GM21526 (cell line): ENCODE data around the gene IGSF9.

ENCODE experiments used
- ATAC-seq: cut with Tn5 transposase; IDR thresholded peaks from one replicate; pipeline ENCODE4 v1.9.1; 2021; ENCODE audit warnings: moderate library complexity; ENCODE audit not compliant: unreplicated experiment, low FRiP score

Gene IGSF9

DNA sequence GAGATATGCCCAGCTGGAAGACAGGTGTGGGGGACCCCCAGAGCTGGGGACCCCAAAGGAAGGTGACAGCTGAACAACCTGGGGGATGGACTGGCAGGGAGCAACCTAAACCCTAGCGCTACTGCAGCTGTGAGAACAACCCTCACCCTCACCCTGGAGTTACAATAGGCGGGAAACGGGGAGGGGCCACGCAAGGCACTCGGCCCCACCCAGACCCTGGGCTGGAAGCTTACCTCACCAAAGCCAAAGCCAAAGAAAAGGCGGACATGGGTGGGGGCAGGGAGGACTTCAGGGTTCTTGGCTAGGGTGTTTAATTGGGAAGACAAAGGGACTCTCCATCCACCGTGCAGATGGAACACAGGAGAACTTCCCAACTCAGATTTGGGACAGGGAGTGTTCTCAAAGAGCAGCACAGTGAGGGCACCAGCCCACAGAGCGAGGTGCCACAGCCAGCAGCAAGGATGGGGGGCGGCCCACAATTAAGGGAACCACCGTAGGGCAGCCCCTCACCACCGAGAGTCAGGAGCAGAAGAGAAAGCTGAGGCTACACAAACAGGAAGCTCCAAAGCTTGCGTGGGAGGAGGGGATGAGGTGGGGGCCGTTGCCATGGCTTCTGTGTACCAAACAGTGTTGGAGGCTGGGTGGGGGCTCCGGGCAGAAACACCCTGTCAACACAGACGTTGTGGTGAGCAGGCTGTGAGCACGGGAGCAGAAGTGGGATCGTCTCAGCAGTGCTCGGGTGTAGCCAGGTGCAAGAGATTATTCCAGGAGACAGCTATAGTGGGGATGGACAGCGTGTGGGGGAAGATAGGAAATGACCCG is 22.0 kb downstream of the IGSF9 start:
- peak; percentile 32 for ATAC-seq

DNA sequence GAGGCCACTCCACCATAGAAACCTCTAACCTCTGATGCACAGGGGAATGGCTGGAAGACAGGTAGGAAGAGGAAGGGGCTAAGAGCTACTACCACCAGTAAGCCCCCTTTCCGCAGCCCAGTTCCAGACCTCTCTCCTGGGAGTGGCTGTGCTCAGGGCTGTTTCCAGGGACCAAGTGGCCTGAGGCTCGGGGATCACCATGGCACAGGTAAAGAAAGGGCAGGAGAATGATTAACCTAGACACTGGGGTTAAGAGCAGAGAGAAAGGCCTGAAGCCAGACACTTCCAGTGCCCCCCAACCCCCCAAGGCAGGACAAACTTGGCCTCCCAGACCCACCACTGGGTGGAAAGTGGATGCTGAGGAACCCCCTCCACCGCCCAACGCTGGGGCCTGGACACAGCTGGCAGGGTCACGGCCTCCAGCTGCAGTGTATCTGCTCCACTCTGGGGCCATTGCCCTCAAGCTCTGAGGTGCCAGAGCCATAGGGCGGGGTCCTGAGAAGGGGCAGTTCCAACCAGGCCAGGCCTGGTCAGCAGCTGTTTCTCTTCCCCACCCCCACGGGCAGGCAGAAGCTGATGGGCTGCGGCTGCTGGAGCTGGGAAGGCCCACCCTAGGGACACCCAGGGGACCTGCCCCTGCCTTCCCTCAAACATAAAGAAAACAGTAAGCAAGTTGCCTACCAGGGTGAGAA is 22.8 kb downstream of the IGSF9 start:
- no peak for ATAC-seq

DNA sequence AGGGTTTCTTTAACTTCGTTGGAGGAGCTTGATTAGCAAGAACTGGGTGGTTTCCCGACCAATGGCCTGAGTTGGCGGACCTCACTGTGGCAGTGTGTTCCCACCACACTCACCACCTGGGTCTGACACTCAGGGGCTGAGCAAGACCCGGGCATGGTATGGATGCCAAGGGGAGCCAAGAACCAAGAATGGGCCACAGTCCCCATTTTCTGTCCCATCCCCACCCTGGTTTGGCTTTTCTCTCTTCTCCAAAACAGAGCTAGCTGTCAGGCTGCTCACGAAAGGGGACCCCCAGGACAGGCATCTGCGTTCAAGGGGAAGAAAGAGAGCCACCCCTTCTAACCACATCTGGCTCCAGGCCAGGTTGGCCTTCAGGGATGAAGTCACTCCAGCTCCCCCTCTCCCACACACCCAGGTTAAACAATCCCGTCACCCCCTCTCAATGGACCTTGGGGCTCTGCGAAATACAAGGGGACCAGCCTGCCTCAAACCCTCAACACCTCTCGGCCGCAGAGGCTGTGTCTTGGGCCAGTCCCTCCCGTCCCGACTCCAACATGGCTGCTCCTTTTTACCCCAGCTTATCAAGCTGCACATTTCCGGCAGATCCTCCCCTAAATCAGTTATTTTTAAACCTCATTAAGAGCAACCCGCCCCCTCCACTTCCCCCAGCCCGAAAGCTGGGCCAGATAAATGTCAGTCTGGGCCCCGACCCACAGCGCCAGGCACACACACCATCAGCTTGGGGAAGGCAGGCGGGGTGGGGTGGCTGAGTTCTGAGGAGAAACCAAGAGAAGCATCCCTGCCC is 23.5 kb downstream of the IGSF9 start:
- no peak for ATAC-seq

DNA sequence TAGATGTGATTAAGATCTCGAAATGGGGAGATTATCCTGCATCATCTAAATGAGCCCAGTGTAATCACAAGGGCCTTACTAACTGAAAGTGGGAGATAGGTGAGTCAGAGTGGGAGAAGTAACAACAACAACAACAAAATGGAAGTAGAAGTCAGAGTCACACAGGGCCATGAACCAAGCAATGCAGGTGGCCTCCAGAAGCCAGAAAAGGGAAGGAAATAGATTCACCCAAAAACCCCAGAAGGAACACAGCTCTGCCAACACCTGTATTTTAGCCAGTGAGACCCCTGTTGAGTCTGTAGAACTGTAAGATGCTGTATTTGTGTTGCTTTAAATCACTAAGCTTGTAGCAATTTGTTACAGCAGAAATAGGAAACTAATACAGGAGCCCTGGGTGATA is 24.2 kb downstream of the IGSF9 start:
- ATAC-seq: peak; percentile 26

DNA sequence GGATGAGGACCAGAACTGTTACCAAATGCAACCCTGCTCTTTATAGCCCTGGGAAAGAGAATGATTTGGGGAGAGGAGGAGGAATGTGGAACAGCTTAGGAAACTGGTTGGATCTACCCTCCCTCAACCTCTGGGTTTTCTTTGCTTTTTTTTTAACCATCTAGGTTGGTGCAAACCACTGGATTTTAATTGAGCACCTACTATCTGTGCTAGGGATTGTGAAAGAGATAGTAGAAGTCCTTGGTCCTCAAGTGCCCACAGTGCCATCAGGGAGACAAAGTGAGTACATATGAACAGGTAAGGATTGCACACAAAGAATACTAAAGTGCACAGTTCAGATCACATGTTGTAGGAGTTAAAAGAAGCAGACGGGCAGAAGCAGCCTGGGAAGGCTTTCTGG is 24.8 kb downstream of the IGSF9 start:
- no peak for ATAC-seq

DNA sequence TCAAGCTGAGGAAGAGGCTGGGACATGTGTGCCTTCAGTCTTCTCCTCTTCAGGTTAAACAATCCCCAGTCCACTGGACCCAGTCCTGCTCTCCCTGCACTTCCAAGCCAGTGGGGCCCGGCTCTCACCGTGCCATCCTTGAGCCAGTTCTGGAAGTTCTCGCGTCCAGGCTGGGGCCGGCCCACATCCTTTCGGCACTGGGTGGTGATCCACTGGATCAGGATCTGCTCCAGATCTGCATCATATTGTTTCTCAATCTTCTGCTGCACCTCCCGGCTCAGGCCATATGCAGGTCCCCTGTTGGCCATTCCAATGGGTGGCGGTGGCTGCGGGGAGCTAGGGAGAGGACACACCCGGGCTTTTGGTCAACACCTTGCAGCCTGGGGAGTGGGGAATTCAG is 25.2 kb downstream of the IGSF9 start:
- ATAC-seq: no peak

DNA sequence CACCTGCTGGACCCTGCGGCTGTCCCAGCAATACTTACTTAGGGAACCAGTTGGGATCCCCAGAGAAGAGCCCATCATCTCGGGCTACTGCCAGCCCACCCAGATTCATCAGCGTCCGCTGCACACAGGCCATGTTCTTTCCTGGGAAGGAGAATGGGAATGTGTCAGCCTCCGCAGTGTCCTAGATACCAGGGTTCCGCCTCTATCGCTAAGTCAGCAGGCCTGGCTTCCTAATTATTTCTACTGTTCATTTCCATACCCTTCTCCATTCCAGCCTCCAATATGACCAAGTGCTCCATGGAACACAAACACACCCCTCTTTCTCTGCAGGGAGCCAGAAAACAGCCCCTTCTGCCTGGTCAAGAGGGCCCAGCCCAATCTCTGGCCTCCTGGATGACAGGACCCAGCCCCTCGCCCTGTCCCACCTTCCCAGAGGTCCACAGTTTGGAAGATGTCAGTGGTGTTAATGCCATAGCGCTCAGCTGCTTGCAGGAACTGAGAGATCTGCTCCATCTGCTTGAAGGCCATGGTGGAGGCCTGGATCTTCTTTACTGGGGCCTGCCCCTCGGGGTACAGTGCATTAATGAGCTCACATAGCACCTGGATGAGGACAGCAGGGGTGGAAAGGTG is 26.1 kb downstream of the IGSF9 start:
- no peak for ATAC-seq

DNA sequence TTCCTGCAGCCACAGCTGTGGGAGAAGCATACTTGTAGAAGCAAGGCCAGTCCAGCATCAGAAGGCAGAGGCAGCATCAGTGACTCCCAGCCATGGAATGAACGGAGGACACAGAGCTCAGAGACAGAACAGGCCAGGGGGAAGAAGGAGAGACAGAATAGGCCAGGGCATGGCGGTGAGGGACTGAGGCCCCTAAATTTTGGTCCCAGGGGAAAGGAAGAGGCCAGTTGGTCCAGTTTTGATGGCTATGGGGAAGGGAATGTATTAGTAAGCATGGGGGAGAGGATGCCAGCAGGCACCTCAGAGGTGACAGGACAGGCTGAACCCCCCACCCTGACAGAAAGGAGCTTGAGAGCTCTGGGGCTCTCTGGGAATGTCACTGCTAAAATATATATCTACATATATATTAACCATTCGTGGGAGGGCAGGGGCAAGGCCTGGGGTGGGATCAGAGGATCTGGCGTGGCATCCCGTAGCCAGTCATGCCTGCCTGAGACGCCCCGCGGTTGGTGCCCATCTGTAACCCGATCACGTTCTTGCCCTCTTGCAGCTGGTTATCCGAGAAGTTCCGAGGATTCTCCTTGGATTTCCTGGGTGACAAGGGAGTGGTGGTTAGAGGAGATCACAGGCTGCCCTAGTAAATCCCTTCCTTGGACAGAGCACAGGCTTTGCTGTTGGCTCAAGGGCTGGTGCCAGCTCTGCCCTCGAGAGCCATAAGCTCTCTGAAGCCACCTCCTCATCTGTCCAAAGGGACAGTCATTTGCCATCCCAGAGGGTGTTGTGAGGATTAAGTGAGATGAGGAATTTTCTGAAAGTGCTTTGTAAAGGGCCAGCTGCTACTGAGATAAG is 26.8 kb downstream of the IGSF9 start:
- ATAC-seq: no peak

DNA sequence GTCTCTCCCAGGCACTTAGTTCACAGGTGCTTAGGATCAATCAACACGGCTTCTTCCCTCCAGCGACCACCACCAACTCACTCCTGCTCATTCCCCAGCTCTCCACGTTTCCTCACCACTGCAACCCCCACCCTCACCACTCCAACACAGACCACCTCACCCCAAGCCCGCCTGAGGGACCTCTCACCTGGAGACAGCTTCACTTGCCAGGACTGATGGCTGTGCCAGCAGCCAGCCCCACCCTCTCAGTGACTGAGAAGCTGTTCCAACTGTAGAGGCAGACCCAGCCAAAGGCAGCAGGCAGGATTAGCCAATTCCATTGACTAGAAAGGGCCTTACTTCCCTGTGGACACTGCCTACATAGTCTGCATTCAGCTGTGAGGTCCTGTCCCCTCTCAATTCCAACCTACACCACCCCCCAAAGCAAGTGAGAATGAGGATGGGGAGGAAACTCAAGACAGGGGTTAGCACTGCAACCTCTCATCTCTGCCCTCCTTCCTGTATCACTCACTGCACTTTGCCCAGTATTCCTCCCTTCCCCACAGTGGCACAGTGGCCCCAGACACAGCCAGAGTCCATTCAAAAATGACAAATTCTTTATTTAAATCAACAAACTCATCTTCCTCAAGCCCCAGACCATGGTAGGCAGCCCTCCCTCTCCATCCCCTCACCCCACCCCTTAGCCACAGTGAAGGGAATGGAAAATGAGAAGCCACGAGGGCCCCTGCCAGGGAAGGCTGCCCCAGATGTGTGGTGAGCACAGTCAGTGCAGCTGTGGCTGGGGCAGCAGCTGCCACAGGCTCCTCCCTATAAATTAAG is 27.7 kb downstream of the IGSF9 start:
- ATAC-seq: no peak

DNA sequence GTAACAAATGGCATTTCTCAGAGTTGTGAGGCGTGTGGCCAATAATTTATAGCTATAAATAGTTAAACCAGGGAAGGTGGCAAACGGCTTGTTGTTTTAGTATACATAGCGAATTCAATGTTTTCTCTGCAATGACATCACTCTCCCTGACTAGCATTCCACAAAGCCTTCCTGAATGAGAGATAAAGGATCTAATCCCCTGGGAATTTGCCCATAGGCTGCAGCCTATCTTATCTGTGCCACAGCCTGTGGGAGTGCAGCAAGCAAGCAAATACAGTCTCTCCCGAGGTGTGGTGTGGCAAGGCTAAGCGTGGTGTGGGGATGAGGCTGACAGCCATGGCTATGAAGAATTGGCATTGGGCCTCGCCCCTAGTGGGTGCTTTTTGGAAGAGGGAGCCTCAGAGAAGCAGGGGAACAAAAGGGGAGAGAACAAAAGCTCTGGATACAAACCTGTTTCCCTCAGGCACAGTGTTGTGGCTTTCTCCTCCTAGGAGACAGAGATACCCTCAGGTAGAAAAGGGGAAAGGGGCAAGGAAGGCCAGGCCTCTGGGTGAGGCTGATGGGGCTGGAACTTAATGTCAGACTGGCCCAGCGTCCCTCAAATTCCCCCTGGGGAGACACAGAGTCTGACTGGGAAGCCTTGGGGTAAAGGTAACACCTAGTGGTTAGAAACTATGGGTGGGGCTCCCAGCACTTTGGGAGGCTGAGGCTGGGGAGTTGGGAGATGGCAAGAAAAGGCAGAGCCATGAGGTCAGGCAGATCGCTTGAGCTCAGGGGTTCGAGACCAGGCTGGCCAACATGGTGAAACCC is 29.0 kb downstream of the IGSF9 start:
- ATAC-seq: no peak

DNA sequence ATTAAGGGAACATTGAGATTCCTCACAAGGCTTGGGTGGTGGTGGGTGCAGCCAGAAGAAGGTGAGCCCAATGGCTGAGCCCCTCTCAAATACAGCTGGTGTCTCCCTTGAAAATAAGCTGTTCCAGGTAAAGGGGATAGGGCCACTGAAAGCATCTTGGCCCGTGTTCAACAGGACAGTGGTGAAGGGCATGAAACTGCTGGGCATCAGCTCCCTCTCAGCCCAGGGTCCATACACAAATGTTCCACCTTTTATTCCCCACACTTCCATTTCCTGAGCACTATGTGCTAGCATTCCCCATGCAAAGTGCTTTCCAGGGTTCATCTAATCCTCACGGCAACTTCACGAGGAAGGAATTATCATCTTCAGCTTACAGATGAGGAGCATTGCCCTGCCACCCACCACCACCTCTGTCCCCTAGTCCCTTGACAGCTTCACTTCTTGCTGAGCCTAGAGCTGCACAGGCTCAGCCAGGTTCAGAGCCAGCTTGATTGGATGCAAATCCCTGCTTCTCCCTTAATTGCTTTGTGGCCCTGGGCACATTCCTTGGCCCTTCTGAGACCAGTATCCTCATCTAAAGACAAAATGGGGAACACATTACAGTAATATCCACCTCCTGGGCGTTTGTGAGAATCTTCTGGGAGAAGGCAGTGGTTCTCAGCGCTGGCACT is 29.7 kb downstream of the IGSF9 start:
- ATAC-seq: no peak

DNA sequence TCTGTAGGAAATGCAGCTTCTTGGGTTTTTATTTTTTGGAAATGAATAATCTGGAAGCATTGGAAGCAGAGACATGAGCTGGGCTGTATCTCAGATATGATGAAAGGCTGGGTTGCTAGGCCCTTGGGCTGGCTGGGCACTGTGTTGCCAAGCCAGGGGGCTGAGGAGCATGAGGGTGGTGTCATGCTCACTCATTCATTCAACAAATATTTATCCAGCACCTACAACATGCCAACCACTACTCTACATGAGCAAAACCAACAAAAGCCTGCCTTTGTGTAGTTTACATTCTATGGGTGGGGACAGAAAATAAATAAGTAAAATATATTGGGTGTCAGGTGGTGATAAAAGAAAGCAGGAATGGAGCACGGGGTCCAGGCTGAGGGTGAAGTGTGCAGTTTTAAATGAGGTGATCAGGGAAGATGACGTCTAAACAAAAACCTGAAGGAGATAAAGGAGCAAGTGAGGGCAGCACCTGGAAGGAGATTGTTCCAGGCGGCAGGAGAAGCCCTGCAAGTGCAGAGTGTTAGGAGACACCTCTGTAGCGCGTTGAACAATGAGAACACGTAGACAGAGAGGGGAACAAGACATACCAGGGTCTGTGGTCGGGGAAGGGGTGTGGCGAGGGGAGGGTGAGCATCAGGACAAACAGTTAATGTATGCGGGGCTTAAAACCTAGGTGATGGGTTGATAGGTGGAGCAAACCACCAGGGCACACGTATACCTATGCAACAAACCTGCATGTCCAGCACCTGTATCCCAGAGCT is 31.0 kb downstream of the IGSF9 start:
- no peak for ATAC-seq

DNA sequence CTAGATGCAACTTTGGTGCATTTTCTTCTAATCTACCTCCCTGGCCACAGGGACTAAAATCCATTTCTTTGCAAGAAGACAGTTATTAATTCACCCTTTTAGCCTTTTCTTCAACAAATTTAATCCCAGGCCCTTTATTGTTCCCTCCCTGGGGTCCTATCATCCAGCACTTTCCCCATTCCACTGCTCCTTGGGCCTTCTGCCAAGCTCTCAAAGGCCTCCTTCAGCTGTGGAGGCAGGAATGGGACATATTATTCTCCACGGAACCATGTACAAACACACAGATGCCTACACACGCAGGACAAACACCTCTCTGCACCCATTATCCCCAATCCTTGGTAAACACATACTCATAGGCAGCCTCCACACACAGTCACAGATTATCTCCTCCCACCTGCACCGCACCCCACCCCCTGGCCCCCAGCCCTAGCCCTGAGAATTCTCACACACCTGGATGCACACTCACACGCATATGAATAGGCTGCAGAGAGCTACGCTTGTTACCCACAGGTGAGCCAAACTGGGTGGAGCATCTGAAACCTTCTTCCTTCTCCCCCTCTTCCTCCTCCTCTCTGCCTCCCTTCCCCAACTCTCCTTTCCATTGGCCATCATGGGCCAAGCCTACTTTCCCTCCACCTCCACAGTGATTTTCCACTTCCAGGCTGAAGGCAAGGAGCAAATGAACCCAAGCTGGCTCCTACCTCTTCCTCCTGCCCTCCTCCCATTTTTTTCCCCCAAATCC is 31.8 kb downstream of the IGSF9 start:
- no peak for ATAC-seq

DNA sequence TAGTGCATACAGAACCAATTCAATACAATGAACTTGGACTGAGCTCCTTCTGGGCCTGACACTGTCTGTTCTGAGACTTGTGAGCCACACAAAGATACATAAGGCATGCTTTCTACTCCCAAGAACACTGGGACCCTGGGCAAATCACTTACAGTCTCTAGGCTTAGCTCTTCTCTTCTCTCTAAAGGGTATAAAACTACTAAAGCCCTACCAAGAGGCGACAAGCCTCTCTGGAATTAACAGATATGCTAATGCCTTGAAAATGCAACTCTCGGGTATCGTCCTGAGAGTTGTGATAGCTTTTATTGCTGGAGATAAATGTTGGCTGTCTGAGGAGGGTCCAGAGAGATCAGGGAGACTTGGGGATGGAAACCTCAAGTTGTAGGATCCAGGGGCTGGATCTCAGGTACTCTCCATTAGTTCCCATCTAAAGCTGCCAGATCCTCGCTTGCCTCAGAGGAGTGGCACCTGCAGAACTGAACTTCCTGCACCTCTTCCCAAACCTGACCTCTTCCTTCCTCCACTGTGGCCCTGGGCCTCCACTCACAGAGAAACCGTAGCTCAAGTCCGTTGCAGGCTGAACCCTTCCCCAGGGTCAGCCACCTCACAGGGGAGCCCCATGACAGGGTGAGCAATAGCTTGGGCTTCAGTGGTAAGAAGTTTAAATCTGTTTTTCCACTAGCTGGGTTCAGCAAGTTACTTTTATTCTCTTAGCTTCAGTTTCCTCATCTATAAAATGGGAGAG is 33.9 kb downstream of the IGSF9 start:
- no peak for ATAC-seq

DNA sequence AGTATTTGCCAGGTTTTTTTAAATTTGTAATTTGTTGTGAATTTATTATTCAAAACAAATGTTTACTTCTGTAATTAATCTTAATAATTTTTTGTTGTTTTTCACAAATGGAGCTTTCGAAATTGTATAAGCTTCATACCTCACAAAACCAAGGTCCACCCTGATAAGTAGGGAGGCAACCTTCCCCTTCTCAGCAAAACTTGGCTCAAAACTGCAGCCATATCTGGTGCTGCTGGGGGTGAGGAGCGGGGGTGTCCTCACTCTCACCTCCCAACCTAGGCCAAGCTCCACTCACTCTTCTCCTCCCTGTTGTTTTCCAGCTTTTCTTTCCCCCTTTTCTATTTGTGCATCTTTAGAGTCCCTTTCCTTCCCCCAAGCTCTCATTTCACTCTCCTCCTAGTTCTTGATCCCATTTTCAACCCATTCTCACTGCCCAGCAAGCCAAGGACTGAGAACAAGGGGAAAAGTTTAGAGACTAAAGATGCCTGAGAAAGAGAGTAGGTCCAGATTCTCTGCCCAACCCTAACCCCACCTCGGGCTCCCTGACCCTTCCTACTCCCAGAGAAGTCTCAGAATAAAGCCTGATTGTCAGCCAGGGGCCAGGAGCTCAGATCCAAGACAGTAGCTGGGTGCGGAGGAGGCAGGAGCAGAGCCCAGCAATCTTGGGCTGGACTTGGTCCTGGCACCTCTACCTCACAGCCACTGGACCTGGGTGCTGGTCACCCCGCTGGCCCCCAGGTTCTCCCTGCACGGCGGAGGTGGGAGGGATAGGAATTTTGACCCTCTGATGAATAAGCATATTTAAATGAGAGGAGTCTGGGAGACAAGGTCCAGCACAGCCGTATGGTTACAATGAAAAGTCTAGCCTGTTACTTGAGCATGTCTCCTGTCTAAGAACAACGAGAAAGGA is 37.1 kb downstream of the IGSF9 start:
- no peak for ATAC-seq
